GM18907 (cell line): ENCODE results near the gene MAGT1.
A peak's percentile ranks its signal among the peaks of the same experiment; 100 is the strongest.
"Not testable (repeated sequence)": the region's sequence is repeated elsewhere in the genome, so short reads cannot be mapped to it uniquely, and the experiment has no call there.

Experiments
- ATAC-seq: cut with Tn5 transposase; IDR thresholded peaks from one replicate; pipeline ENCODE4 v1.9.1; 2021; ENCODE audit warnings: mild to moderate bottlenecking, moderate library complexity; ENCODE audit not compliant: unreplicated experiment

MAGT1 gene

GRCh38 chrX:77875372-77875771 lies 19.9 kb downstream of the MAGT1 start:
- ATAC-seq = no peak

- not testable (repeated sequence) for ATAC-seq
Observed at GRCh38 chrX:77831544-77831943, 63.7 kb downstream of the MAGT1 start.

- ATAC-seq = not testable (repeated sequence)
Observed at GRCh38 chrX:77821989-77822388, 73.2 kb downstream of the MAGT1 start.

GRCh38 chrX:77820091-77820727 lies 75.0 kb downstream of the MAGT1 start:
- no peak for ATAC-seq

- no peak for ATAC-seq
Observed at GRCh38 chrX:77814210-77814609, 81.0 kb downstream of the MAGT1 start.

GRCh38 chrX:77802201-77802600 lies 93.0 kb downstream of the MAGT1 start:
- no peak for ATAC-seq

- ATAC-seq = no peak
Observed at GRCh38 chrX:77795124-77795523, 100.1 kb downstream of the MAGT1 start.

GRCh38 chrX:77793946-77794345 lies 101.3 kb downstream of the MAGT1 start:
- ATAC-seq = no peak

GRCh38 chrX:77788050-77788449 lies 107.2 kb downstream of the MAGT1 start:
- ATAC-seq = no peak

GRCh38 chrX:77786365-77786680 lies 108.9 kb downstream of the MAGT1 start:
- ATAC-seq = peak; percentile 23

GRCh38 chrX:77785486-77786364 lies 109.5 kb downstream of the MAGT1 start, which contains the start of gene ATRX:
Gene ATRX (minus strand): TSS chrX:77786216. CDS start chrX:77786001, 215 bp downstream.
- ATAC-seq = peak; percentile 97

- no peak for ATAC-seq
Observed at GRCh38 chrX:77779695-77780094, 115.5 kb downstream of the MAGT1 start.

- ATAC-seq = no peak
Observed at GRCh38 chrX:77776659-77777058, 118.6 kb downstream of the MAGT1 start.
